Anterior cingulate cortex (tissue), 58 donors: ENCODE data around the gene LRIT3.

Source experiments
- DNase-seq, 58 donors: peaks; one replicate each; lab custom pipeline; 2025; lab: John Stamatoyannopoulos, UW

The LRIT3 gene

DNA sequence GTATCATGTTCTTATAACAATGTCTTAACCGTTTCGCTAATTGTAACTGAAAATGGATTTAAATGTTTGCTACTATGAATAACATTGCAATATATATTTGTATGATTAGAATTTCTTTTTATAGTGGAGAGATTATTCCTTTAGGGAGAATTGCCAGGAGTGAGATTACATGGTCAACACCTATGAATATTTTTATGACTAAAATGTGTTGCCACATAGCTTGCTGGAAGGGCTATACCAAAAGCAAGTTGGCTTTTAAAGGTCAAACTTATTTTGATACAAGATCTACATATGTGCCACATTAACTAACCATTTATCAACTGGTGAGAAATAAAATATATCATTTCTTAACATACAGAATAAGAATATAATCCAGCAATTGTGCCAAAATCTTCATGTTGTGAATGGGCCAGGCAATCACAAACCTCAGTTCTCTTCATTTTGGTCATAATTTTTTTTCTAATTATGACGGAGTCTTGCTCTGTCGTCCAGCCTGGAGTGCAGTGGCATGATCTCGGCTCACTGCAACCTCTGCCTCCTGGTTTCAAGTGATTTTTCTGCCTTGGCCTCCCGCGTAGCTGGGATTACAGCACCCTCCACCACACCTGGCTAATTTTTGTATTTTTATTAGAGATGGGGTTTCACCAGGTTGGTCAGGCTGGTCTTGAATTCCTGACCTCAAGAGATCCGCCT lies 54.8 kb downstream of the LRIT3 start:
- DNase-seq, result no peak

DNA sequence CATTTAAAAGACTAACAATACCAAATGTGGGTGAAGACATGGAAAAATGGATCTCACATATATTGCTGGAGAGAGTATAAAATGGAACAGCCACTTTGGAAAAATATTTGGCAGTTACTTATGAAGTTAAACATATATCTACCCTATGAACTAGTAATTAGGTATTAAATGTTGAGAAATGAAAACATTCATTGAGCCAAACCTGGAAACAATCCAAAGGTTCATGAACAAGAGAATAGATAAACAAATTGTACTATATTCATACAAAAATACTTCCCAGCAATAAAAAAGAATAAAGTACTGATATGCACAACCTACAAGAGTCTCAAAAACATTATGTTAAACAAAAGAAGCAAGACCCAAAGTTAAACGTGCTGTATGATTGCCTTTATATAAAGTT lies 60.8 kb downstream of the LRIT3 start:
- no peak for DNase-seq

DNA sequence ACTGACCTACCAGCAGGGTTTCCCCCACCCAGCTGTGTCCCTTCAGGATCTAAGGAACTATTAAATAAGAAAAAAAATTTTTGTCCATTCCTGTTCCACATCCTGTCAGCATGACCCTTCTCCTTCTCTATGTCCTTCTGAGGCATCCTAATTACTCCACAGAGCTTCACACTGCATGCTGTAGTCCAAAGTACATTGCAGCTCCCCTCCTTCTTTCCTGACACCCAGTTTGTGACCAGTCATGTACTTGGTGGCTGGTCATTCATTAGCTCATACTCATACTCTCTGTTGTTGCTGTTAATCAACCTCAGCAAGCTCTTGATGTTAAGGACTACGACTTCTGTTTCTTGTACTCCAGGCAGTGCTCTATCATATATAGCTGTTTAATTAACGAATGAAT lies 62.3 kb downstream of the LRIT3 start:
- DNase-seq, result no peak

DNA sequence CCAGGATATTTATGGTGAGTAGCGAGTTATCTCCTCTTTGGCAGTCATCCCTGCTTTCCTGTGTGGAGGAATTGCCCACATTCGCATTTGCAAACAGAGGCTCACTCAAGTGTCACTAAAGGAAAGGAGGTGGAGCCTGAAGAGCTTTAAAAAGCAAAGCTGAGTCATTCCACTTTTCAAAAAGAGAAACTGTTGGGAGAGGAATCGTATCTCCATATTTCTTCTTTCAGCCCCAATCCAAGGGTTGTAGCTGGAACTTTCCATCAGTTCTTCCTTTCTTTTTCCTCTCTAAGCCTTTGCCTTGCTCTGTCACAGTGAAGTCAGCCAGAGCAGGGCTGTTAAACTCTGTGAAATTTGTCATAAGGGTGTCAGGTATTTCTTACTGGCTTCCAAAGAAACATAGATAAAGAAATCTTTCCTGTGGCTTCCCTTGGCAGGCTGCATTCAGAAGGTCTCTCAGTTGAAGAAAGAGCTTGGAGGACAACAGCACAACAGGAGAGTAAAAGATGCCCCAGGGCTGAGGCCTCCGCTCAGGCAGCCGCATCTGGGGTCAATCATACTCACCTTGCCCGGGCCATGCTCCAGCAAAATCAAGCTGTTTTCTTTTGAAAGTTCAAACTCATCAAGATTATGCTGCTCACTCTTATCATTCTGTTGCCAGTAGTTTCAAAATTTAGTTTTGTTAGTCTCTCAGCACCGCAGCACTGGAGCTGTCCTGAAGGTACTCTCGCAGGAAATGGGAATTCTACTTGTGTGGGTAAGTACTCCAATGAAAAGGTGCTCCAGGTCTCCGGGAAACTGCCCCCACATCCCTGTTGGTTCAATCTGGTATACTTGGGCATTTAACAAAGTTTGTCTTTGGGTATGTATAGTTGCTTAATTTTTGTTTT lies 65.0 kb downstream of the LRIT3 start, which contains the start of gene EGF:
TSS of gene EGF (plus strand) at position 178 of the 890 bp plus-strand sequence. CDS start at position 631, 453 bp downstream.
- peak in 7 of 58 donors; percentile 2 to 33 (median 7) for DNase-seq

DNA sequence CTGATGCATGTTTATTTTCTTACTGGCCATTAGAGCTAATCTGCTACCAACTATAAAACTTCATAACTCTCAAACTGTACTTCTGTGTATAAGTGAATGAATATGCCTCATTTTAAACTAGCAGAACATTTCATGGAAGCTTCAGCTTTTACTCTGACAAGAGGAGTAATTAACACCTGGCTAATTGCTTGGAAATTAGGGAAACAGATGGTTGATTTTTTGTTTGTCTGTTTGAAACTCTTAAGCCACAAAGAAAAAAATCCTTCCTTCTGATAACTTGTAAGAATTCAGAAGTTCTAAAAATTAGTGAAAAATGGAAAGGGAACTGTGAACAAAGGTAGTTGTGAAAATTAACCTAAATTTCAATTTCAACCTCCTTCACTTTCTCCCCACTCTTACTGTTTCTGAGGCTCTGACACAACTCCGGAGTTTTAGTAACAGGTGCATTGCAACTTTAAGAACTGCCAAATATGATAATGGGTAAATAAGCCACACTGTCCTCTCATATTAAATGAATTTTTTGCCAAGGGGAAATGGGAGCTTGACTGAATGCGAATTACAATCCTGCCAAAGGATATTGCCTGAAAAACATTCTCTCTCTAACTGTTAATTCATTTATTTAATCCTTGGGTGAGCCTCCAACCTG lies 65.8 kb downstream of the LRIT3 start:
- DNase-seq, result no peak

DNA sequence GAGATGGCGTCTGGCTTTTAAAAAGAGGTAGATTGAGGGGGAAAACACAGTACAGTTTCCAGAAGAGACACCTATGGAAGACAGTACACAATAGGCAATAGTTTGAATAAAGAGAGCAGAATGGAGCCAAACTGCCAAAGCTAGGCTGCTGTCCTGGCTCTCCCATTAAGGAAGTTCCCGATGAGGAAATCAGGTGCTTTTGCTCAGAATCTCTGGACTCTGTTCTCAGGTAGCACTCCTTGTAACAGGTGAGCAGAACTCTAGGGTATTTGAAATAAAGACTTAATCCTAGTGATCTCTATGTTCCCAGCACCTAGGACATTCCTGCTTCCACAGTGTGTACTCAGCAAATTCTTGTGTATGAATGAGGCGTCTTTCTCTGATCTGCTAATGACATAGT lies 66.4 kb downstream of the LRIT3 start:
- DNase-seq, result no peak

DNA sequence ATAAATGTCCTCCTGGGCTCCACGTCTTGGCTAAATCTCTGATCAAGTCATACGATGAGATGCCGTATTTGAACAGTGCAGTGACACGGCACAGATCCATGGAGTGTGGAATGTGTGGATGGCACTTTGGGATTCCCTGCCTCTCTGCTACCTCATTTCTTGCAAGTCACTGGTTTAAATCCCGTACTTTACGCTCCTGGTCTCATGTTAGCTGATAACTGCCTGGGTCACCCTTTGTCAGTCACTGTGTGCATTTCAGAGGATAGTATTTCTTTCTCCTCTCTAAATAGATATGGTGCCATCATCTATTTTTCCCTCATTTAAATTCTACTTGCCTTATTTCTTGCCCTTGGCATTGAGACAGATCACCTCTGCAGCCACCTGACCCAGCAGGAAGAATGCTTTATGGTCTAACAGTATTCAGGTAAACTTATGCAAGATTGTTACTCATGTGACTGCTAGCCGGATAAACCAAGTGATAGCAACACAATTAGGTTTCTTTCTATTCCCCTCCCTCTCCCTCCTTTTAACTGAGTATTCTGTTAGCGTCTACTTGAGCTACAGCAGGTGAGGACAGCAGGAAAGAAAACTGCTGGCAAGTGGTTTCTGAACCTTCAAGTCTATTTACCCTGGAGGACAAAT lies 67.6 kb downstream of the LRIT3 start:
- DNase-seq, result no peak

DNA sequence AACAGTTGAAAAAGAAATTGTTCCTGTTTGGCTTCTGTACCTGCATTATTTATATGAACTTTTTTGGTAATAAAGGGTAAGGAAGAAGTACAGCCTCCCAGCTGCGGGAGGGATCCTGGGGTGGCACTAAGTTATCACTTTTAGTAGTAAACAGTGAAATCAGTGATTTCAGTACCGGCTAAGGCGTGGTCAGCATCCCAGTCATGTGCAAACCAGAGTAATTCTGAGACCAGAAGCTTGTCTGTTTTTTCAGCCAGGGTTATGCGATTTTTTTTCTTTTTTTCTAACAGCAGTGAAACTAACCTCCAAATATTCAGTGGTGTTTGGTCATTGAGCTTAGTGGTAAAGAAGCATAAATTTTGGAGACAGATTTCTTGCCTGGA lies 68.1 kb downstream of the LRIT3 start:
- DNase-seq, result no peak

DNA sequence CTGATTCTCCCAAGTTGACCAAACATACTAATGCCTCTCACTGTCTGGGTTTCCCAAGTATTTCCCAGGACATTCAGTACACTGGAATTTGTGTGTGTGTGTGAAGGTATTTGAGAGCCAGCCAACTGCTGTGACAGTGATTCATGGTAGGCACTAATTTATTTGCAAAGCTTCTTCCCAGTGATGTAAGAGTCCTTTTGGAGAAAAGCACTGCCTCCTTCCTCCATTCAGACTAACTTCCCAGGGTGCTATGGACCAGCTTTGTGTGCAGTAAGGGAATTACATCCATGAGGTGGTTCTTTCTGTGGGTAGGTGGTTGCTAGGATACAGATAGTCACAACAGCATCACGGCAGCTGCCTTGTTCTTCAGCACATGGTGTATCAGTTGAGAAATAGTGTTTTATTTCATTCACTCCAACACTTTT lies 73.5 kb downstream of the LRIT3 start:
- DNase-seq, result peak in 16 of 58 donors; percentile 0 to 49 (median 18)
